ENCODE data around the gene RIMS4.

Gene RIMS4

DNA sequence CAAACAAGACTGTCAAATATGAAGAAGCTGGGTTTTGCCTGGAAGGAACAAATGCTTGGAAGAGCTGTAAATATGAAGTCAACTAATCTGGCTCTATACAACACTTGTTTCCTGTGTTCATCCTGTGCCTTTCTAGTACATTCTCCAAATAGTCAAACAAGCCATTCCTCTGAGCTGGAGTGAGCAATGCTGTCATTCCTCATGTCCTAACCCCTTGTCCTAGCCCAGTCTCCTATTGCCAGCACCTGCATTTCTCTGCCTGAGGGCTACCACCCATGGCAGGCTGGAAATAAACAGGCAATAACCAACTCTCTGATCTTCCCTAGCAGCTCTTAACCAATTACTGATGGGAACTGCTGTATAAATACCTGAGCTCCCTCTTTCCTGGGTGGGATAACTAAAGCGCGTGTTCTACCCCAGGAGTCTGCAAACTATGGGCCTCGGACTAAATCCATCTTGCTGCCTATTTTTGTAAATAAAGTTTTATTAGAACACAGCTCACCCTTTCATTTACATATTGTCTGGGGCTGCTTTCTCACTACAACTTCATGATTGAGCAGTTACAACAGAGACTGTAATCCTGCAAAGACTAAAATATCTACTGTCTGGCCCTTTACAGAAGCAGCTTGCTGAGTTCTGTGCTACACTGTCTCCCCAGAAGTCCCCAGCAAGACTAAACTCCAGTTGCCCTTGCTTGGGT, 13.4 kb downstream of the RIMS4 start:
- DNase-seq (ENCODE audit: low read depth in 2 of 3, low spot score in 2 of 3) = no peak

DNA sequence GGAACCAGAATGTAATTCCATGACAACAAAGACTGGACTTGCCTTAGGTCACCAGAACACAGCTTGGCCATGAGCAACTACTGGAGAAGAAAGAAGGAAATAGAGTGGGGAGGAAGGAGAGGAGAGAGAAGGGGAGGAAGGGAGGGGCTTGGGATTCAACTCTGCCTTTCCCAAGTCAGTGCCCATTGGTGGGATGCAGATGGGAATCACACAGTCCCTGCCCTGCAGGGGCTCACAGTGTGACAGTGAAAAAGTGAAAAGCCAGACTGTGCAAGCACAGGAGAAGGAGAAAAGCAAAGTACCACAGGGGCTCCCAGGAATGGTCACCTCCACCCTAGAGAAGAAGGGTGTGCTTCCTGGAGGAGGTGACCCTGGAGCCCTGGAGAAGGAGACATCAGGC, 14.0 kb downstream of the RIMS4 start:
- DNase-seq (ENCODE audit: low read depth in 2 of 3, low spot score in 2 of 3) = no peak

DNA sequence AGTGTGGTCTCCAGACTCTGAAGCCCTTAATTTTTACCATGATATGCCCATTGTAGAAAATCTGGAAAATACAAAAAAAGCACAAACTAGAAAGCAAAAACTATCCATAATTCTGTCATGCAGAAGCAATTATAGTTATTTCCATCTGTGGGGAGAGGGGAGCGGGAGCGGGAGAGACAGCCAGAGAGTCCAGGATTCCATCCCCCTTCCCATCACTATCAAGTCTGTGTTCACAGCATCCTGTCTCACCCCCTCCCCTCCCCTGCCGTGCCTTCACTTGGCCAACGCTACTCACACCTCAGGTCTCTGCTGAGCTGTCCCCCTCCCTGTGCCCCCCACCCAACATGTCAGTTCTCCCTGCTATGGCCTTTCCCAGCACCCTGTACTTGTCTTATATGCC, 14.5 kb downstream of the RIMS4 start:
- DNase-seq (ENCODE audit: low read depth in 2 of 3, low spot score in 2 of 3) = no peak

DNA sequence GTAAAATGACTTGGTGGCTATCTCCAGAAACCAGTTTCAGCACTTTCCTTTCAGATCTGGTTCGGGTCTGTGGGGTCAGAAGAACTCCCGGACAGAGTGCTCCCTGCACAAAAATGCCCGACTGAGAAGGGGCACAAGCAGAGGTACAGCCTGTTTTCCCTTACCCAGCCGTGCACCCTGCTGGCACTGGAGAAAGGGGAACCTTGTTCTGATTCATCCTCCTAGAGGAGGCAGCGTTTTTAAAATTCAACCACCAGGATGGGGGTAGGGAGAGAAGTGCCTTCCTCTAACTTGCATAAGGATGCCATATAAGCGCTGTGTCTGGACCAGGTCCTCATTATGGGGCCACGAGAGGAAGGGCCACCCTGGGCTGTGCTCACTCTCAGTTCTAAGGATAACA, 17.6 kb downstream of the RIMS4 start:
- DNase-seq (ENCODE audit: low read depth in 2 of 3, low spot score in 2 of 3) = no peak

GRCh38 chr20:44790638-44791393, 19.5 kb downstream of the RIMS4 start:
- no peak for DNase-seq (ENCODE audit: low read depth in 2 of 3, low spot score in 2 of 3)

DNA sequence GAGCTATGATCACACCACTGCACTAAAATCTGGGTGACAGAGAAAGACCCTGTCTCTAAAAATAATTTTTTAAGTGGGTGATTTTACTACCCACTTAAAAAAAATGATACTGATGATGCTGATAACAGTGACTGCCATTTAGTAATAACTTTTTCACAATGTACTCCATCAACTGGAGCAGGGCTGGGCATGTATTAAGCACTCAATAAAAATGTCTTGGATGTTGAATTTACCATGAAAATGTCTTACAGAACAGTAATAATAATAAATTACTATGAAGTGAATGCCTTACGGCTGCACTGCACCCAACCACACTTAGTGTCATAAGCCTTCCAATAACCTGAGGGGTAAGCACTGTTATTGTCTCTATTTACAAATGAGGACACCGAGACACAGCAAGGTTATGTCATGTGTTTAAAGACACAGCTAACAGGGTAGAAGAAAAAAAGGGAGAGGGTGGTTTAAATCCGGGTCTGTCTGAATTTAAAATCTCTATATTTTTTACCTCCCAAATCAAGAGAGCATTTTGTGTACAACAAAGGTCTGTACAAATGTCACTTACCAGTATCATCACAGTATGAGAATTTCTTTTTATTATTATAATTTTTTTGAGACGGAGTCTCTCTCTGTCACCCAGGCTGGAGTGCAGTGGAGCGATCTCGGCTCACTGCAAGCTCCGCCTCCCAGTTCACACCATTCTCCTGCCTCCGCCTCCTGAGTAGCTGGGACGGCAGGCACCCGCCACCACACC, 21.5 kb downstream of the RIMS4 start:
- no peak for DNase-seq (ENCODE audit: low read depth in 2 of 3, low spot score in 2 of 3)

GRCh38 chr20:44787299-44787698, 23.0 kb downstream of the RIMS4 start:
- DNase-seq (ENCODE audit: low read depth in 2 of 3, low spot score in 2 of 3) = no peak

DNA sequence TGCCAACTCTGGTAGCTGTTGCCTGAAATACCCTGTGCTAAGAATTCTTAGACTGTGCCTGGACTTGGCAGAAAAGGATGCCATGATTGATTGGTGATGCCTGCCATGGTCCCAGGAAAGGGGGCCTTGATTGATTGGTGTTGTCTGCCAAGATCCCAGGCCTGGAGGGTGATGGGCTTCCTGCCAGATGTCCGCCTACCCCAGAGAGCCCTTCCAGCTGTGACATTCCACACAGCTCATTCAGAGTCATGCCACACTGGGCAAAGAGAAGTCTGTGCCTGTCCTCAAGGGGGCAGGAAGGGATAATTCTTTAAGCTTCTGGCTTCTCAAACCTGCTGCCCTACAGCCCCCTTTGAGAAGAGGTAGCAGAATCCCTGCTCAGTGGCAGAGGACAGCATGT, 24.6 kb downstream of the RIMS4 start:
- DNase-seq (ENCODE audit: low read depth in 2 of 3, low spot score in 2 of 3) = no peak

GRCh38 chr20:44784688-44785087, 25.7 kb downstream of the RIMS4 start:
- DNase-seq (ENCODE audit: low read depth in 2 of 3, low spot score in 2 of 3) = no peak

DNA sequence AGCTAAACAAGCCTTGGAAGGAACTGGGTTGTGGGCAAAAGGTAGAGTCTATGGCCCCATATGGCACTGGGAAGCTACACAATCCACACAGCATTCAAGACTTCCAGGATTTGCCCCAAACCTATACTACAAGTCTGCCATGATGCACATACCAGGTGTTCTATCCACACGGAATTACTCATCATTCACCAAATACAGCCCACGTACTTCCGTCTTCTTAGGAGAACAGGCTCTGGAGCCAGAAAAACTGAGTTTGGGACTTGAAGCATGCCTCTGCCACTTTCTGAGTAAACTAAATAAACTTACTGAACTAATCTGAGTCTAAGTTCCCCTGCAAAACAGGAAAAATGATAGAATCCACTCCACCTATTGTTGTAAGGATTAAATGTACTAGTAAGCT, 28.6 kb downstream of the RIMS4 start:
- no peak for DNase-seq (ENCODE audit: low read depth in 2 of 3, low spot score in 2 of 3)

DNA sequence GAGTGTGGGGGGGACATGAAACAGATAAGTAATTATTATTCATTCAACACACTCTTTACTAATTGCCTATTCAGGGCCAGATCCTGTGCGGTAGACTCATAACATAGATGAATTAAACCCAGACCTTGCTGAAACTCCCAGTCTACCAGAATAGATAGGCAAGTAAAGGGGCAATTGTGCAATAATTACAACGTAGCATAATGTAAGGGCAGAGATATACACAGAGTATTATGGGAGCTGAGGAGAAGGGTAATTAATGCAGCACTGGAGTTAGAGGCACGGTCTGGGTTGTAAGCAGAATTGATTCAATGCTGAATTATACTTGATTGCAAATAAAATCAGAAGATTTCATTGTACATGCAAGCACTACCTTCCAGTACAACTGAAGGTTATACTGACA, 29.2 kb downstream of the RIMS4 start:
- no peak for DNase-seq (ENCODE audit: low read depth in 2 of 3, low spot score in 2 of 3)

DNA sequence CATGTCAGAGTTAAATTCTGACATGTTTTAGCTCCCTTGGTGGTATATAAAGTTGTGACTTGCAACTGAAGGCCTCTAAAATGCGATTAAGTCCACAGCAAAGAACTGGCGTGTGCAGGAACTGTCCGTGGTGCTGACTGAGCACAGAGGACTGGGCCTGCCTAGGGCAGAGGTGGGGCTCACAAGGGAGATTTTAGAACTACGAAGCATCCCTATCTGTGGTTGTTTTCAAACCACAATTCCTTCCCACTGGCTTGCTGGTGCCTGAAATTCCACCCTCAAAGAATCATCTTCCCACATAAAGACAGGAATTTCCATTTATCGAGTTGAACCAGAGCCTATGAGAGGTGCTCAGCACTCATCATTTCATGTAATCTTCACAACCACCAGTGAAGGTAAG, 30.1 kb downstream of the RIMS4 start:
- peak in 2 of 3 experiments; percentile 5 to 9 for DNase-seq (ENCODE audit: low read depth in 2 of 3, low spot score in 2 of 3)

DNA sequence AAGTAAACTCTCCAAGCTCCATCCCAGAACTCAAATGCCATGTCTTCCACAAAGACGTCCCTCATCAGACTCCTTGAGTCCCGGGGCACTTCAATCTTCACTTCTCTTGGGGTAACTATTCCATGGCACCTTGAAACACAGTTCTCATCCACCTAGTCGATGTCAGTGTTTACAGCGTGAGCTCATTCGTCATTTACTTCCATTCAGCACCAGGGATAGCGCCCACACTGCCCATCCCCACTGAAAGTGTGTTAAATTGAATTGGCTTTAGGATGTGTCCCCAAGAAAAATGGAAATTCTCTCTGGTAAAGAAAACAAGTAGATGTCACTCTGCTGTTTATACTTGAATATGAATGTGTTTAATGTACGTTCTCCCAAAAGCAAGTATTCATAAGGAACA, 33.4 kb downstream of the RIMS4 start:
- no peak for DNase-seq (ENCODE audit: low read depth in 2 of 3, low spot score in 2 of 3)

DNA sequence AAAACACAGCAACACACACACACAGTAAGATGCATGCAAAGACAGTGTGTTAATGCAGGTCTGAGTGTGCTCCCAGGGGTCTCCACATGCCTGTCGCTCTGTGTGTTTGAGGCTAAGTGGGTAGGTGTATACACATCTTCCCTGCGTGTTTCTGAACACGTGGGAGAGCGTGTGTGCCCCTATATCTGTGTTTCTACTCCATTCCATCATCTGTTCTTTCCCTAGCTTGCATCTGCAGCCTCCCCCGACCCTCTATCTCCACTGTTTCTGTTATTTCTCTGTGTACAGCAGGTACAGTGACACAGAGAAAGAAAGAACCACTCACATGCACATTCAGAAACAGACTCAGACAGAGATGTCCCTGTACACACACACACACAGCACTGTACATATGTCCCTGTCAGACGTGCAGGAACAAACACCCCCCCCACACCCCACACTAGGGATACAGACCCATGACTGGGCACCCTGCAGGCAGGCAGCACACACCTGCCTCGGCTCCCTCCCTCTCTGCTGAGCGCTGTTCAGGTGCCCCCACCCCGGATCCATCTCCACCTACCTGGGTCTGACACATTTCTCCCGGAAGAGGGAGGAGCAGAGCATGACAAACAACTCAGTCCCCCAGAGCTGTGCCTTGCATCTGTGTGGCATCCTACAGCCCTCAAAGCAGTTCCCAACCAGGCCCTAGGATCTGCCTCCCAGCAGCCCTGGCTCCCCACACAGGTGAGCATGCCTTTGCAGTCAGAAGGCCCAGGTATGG, 37.1 kb downstream of the RIMS4 start:
- no peak for DNase-seq (ENCODE audit: low read depth in 2 of 3, low spot score in 2 of 3)

- DNase-seq (ENCODE audit: low read depth in 2 of 3, low spot score in 2 of 3) = no peak
Observed at GRCh38 chr20:44772636-44773035, 37.7 kb downstream of the RIMS4 start.

DNA sequence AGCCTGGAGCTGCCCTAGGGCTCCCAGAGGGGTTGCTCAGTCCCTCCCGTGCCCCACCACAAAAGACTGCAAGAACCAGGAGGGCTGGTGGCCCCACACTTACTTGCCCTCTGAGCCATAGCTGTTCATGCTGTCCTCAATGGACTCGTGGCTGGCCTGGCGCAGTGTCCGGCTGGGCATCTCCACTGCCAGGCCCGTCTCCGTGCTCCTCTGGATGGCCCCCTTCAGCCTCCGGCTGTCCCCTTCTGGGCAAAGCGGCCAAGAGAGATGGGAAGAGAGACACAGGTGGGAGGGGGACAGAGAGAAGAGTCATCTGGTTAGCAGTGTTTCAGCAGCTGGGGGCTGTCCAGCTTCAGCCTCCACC, 39.2 kb downstream of the RIMS4 start:
- DNase-seq (ENCODE audit: low read depth in 2 of 3, low spot score in 2 of 3) = no peak

DNA sequence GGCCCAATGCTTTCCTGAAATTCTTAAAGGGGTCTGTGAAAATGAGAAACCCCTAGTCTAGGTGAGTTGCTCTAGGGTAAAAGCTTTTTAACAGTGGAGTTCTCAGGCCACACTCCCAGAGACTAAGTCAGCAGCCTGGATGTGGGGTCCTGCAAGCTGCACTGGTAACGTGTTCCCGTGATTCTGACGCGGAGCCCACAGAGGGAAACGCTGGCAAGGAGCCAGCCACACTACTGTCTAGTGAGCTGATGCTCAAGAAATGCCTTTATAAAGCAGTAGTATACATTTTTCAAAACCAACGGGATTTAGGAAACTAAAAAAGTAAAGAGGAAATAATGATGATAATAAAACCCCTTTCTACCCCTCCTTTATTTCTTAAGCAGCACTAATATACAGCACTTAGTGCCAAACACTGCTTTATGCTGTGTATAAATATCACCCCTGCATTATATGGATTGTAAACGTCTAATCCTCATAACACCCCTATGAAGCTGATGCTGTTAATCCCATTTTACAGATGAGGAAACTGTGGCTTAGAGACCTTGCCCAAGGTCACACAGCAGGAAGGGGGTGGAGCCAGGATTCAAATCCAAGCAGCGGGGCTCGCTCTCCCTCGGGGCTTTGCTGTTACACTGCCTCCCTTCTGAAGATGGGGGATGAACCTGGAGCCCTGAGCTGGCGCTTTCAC, 39.7 kb downstream of the RIMS4 start:
- no peak for DNase-seq (ENCODE audit: low read depth in 2 of 3, low spot score in 2 of 3)

- no peak for DNase-seq (ENCODE audit: low read depth in 2 of 3, low spot score in 2 of 3)
Observed at GRCh38 chr20:44769481-44769863, 40.9 kb downstream of the RIMS4 start.

- DNase-seq (ENCODE audit: low read depth in 2 of 3, low spot score in 2 of 3) = no peak
Observed at GRCh38 chr20:44768854-44769480, 41.4 kb downstream of the RIMS4 start.

DNA sequence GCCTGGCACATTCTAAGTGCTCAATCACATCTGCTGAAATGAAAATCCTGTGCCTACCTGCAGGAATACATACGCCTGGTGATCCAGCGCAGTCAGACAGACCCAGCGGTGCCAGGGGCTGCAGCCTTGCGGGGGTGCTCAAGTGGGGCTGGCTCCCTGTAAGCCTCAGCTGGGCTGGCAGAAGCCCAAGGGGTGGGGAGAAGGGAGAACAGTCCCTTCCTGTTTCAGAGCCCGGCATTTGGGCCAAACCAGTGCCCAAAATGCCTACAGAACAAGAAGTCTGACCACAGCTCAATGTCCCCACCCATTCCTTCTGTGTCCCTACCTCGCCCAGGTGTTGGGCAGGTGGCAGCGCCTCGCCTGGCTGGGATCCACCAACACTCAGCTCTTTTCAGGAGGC, 42.1 kb downstream of the RIMS4 start:
- no peak for DNase-seq (ENCODE audit: low read depth in 2 of 3, low spot score in 2 of 3)
